GM18517 (cell line): Measurements from ENCODE around the gene PSME3IP1.
"Not testable (repeated sequence)": the region's sequence is repeated elsewhere in the genome, so short reads cannot be mapped to it uniquely, and the experiment has no call there.

Experiments
- ATAC-seq: cut with Tn5 transposase; IDR thresholded peaks from one replicate; pipeline ENCODE4 v1.9.1; 2021; ENCODE audit warnings: mild to moderate bottlenecking, moderate library complexity; ENCODE audit not compliant: unreplicated experiment

The PSME3IP1 gene

GRCh38 chr16:57127037-57127763 lies 58.6 kb downstream of the PSME3IP1 start:
- ATAC-seq: no peak

- no peak for ATAC-seq
Measured at GRCh38 chr16:57126411-57126810, 59.4 kb downstream of the PSME3IP1 start.

- ATAC-seq: no peak
Measured at GRCh38 chr16:57125969-57126368, 59.9 kb downstream of the PSME3IP1 start.

- no peak for ATAC-seq
Measured at GRCh38 chr16:57125376-57125775, 60.5 kb downstream of the PSME3IP1 start.

GRCh38 chr16:57123974-57124674 lies 61.7 kb downstream of the PSME3IP1 start:
- ATAC-seq: no peak

- no peak for ATAC-seq
Measured at GRCh38 chr16:57123216-57123973, 62.4 kb downstream of the PSME3IP1 start.

GRCh38 chr16:57118461-57119084 lies 67.3 kb downstream of the PSME3IP1 start:
- no peak for ATAC-seq

- no peak for ATAC-seq
Measured at GRCh38 chr16:57115514-57116182, 70.2 kb downstream of the PSME3IP1 start.

GRCh38 chr16:57115168-57115513 lies 70.7 kb downstream of the PSME3IP1 start:
- no peak for ATAC-seq

- ATAC-seq: no peak
Measured at GRCh38 chr16:57113664-57114063, 72.2 kb downstream of the PSME3IP1 start.

GRCh38 chr16:57113042-57113453 lies 72.8 kb downstream of the PSME3IP1 start:
- no peak for ATAC-seq

- ATAC-seq: no peak
Measured at GRCh38 chr16:57112403-57113041, 73.3 kb downstream of the PSME3IP1 start.

- ATAC-seq: no peak
Measured at GRCh38 chr16:57111420-57111819, 74.4 kb downstream of the PSME3IP1 start.

- no peak for ATAC-seq
Measured at GRCh38 chr16:57110937-57111336, 74.9 kb downstream of the PSME3IP1 start.

GRCh38 chr16:57109259-57110105 lies 76.4 kb downstream of the PSME3IP1 start:
- ATAC-seq: not testable (repeated sequence)

- no peak for ATAC-seq
Measured at GRCh38 chr16:57108432-57108831, 77.4 kb downstream of the PSME3IP1 start.

GRCh38 chr16:57107321-57107922 lies 78.4 kb downstream of the PSME3IP1 start:
- no peak for ATAC-seq

GRCh38 chr16:57106767-57107166 lies 79.1 kb downstream of the PSME3IP1 start:
- ATAC-seq: no peak

- no peak for ATAC-seq
Measured at GRCh38 chr16:57105184-57105583, 80.7 kb downstream of the PSME3IP1 start.
